GM23338 (cell line): Measurements from ENCODE around the gene EEPD1.

Experiments used
- CREB1 ChIP-seq: fragments of 250-450 bp; sonication (Bioruptor Pico); IDR thresholded peaks from 2 replicates; pipeline ENCODE4 v1.5.0; 2020; ENCODE audit warnings: low read depth, mild to moderate bottlenecking, moderate library complexity
- CTCF ChIP-seq, 2 experiments: fragments of 200-600 bp in 1 of 2; sonication (generic) in 1 of 2; conservative IDR thresholded peaks; 2 replicates each; pipeline versions ENCODE4 v1.5.1 to v1.6.1; 2016 to 2017; ENCODE audit warnings: antibody characterized with exemption in 2 of 2, low read depth in 2 of 2, mild to moderate bottlenecking in 2 of 2, moderate library complexity in 1 of 2
- ETS1 ChIP-seq: IDR thresholded peaks from 2 replicates; pipeline ENCODE4 v1.6.1; 2016; ENCODE audit warnings: antibody characterized with exemption
- EZH2 ChIP-seq: fragments of 200-600 bp; sonication (generic); IDR thresholded peaks from one replicate; pipeline ENCODE4 v1.8.0; 2017; ENCODE audit warnings: antibody characterized with exemption, mild to moderate bottlenecking, low read depth; ENCODE audit not compliant: unreplicated experiment
- JUNB ChIP-seq: IDR thresholded peaks from one replicate; pipeline ENCODE4 v1.6.1; 2016; ENCODE audit warnings: antibody characterized with exemption; ENCODE audit not compliant: unreplicated experiment
- POLR2AphosphoS5 ChIP-seq: IDR thresholded peaks from 2 replicates; pipeline ENCODE4 v1.6.1; 2016; ENCODE audit warnings: antibody characterized with exemption, low read depth
- REST ChIP-seq: IDR thresholded peaks from one replicate; pipeline ENCODE4 v1.6.1; 2018; ENCODE audit warnings: antibody characterized with exemption; ENCODE audit not compliant: unreplicated experiment
- ZNF114 ChIP-seq: fragments of 250-450 bp; sonication (Bioruptor Pico); IDR thresholded peaks from 2 replicates; pipeline ENCODE4 v1.5.0; 2020; ENCODE audit warnings: mild to moderate bottlenecking, moderate library complexity

- TF ChIP-seq CTCF (conservative IDR thresholded peaks at IDR 0.05; ENCODE audit: low read depth in 2 of 2): no peak
- no peak for TF ChIP-seq JUNB
- no peak for TF ChIP-seq ETS1
- no peak for TF ChIP-seq POLR2AphosphoS5
- TF ChIP-seq EZH2: no peak
- no peak for TF ChIP-seq REST
- TF ChIP-seq CREB1 (CRISPR knock-in tag): no peak
- no peak for TF ChIP-seq ZNF114
Observed at GRCh38 chr7:36191292-36191920, 38.4 kb downstream of the EEPD1 start.
